Posterior vena cava (tissue), 2 donors: ENCODE results near the gene HS3ST5. TPM values are rescaled to one million over a fixed set of nuclear protein-coding genes. Genes with fewer than 3 reads are reported as not detected.
"Not testable (repeated sequence)": the region's sequence is repeated elsewhere in the genome, so short reads cannot be mapped to it uniquely, and the experiment has no call there.

Experiments
- DNase-seq: peaks from one replicate; pipeline ENCODE4 v3.0.0-alpha.2; 2020; ENCODE audit warnings: low spot score
- intact Hi-C, 2 donors: fragments of 100-400 bp; cut with DNase I; formaldehyde crosslinking; loops; one replicate each; pipeline versions ENCODE4 v1.14.1 to v1.14.2; 2022 to 2023
- total RNA-seq, 2 donors: library from RNA; stranded (reverse); fragmentation: NEBNext Ultra II Directional; extraction: Animal tissue kit (Norgen Biotek cat#: 25700); gene quantifications; one replicate each; pipeline ENCODE4 v1.2.1, GENCODE V29; 2021
- donor health status: DM: yes; HTN: yes; CAD: no.
- donor health status: DM: yes; HTN: yes; CAD: no.

The HS3ST5 gene
- total RNA-seq, 2 donors from 2014 or later, result not detected

- DNase-seq, result no peak
- intact Hi-C loops, result no loop called here
Observed at GRCh38 chr6:114125576-114125975, 217.2 kb downstream of the HS3ST5 start.

DNA sequence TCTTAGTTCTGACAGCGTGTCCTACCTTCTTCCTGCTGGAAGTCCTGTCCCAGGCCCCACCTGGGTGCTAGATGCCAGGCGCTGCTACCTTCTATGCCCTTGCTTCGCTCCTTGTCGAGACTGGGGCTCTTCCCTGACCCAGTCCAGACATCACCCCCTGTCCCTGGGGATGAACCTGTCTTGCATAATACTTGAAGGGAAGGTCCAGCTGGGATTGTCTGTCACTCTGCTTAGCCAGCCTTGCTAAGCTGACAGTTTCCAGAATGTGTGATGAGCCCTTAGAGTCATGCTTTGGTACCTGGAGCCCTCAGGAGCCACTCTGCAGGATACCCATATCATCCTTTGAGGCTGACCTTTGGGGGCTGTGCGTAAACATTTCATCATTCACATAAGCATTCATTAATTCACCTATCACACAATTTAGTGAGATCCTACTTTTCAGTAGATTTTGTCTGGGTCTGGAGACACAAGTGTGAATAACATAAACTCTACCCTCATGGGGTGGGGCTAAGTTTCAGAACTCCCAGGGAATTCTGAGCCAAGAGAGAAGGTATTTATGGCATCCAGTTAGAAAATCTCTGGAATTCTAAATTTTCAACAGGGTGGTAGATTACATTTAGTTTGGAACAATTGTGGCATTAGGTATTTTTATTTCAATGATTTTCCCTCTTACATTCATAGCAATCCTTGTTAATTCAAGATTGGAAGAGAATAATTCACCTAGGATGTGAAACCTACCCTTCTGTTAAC lies 220.7 kb downstream of the HS3ST5 start:
- no peak for DNase-seq

GRCh38 chr6:114119056-114119455 lies 223.8 kb downstream of the HS3ST5 start:
- intact Hi-C loops, result no loop called here
- DNase-seq, result no peak

More for the DNA sequence above, 220.7 kb downstream of the HS3ST5 start:
- intact Hi-C loops, result no loop called here

DNA sequence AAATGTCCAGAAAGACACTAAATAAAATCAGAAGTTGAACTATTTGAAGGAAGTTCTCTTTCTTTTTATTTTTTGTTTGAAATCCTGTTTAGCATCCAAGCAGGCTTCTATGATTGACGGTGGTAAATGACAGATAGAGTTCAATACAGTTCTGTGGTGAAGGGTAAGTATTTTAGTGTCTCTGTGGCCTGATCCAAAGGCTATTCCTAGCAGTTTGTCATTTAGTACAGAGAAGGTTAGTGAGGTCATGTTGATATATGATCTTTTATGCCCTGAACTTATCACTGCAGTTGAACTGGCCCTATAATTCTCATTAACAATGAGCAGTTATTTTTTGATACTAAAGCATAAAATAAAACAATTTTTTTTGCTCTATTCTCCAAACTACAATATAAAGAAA lies 227.2 kb downstream of the HS3ST5 start:
- DNase-seq, result no peak
- intact Hi-C loops, result no loop called here

DNA sequence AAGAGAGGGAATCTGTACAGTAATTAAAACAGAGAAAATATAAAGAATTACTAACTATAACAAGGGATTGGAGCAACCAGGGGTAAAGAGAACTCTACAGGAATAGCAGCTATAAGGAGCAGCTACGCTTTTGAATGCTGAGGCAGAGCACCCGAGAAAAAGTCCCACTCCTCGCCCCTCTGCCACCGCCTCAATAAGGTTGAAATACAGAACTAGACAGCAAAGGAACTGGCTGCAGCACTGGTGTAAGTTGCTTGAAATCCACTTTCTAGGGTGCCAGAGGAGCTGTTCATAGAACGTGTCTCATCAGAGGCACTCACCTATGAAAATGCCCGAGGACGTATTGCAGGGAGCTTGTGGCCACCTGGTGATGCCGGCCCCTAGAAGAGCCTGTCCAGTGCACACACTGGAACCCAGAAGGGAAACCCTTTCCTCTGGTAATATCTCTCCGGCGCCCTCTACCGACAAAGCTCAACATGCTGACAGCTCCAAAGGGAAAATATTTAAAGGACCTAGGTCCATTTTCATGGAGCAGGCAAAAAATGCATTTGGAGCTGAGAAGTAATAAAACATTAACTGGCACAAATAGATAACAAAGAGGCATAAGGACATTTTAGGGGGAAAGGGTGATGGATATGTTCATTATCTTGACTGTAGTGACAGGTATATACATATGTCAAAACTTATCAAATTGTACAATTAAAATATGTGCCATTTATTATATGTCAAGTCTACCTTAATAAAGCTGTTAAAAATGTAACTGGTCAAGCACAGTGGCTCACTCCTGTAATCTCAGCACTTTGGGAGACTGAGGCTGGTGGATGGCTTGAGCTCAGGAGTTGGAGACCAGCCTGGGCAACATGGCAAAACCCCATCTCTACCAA lies 234.5 kb downstream of the HS3ST5 start:
- intact Hi-C loops, result loop anchor here (5.0 to 10.0 kb wide), 2 partner anchors 116 to 134 kb away; partner anchors contain the start of gene HDAC2 (in 1 of the 2)
- peak; percentile 88 for DNase-seq

- intact Hi-C loops, result loop anchor here (5.0 to 10.0 kb wide), 2 partner anchors 114 to 131 kb away; partner anchors contain the start of gene HDAC2 (in 1 of the 2)
- DNase-seq, result no peak
Observed at GRCh38 chr6:114106020-114106419, 236.8 kb downstream of the HS3ST5 start.

DNA sequence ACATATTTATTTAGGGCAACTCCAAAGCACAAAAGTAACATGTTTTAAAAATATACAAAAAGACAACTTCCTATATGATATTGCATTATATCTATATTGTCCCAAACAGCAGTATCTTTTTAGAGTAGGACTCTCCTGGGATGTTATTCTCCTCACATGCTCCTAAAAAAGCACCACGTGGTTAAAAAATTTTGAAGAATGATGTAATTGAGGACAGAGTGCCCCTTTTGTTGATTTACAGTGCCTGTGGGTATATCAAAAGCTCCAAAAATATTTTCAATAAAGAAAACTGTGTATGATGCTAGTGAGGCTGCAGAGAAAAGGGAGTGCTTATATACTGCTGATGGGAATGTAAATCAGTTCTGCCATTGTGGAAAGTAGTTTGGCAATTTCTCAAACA lies 241.6 kb downstream of the HS3ST5 start:
- intact Hi-C loops, result loop anchor here in 1 of 2 donors (10.0 kb wide), 1 partner anchor 126 kb away; the partner anchor contains the start of gene HDAC2

DNA sequence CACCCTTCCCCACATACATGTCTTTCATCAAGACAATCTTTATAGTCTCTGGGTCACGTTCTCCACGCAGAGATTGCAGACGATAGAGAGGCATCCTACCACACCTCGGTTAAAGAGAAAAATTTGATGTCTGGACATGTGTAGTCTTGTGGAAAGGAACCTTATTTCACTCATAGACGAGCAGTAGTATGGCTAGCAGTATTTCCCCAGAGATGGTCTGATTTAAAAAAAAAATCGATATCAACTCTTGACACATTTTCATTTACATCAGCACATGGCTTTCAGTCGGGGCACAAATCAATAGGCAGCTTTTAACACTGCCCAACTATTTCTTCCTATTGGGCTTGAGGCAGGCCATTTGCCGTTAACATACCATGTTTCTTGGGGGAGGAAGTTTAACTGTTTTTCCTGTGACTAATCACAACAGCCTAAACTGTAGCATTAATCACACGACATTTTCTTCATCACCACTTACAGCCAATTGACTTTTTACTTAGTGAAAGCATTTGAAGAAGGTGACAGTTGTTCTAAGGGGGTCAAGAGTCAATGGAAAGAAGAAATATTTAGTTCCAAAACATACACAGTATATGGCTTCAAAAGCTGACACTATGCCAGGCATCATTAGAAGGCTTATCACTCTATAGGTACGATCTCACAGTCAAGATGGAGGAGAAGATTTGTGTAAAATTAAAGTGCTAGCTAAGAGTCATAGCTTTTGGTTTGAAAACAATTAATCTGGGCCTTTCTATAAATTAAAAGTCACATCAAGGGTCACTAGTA lies 242.4 kb downstream of the HS3ST5 start:
- intact Hi-C loops, result loop anchor here in 1 of 2 donors (10.0 kb wide), 1 partner anchor 126 kb away; the partner anchor contains the start of gene HDAC2
- no peak for DNase-seq

More for the DNA sequence above, 241.6 kb downstream of the HS3ST5 start:
- no peak for DNase-seq

GRCh38 chr6:114096561-114097172 lies 246.2 kb downstream of the HS3ST5 start:
- intact Hi-C loops, result no loop called here
- DNase-seq, result no peak

- intact Hi-C loops, result no loop called here
- DNase-seq, result no peak
Observed at GRCh38 chr6:114092943-114093342, 249.9 kb downstream of the HS3ST5 start.

DNA sequence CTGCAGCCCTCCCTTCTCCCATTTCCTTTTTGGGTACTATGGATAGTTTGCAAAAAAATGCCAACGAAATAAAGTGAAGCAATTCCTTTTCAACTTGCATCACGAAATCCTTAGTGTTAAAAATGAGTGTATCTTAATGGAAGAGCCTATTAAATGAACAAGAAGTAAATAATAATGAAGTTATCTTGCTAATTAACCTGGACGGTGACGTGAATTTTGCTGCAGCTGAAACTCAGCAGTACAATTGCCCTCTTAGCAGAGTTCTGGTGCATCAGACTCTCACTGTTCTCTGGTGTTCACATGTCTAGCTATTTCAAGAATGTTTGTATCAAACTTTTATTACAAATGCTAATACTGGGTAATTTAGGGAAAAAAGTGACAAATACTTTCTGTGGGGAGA lies 252.2 kb downstream of the HS3ST5 start:
- intact Hi-C loops, result no loop called here
- no peak for DNase-seq

GRCh38 chr6:114087496-114087895 lies 255.3 kb downstream of the HS3ST5 start:
- intact Hi-C loops, result no loop called here
- no peak for DNase-seq

GRCh38 chr6:114085211-114085610 lies 257.6 kb downstream of the HS3ST5 start:
- intact Hi-C loops, result no loop called here
- DNase-seq, result no peak

GRCh38 chr6:114084327-114084890 lies 258.4 kb downstream of the HS3ST5 start:
- intact Hi-C loops, result no loop called here

GRCh38 chr6:114083251-114083650 lies 259.6 kb downstream of the HS3ST5 start:
- intact Hi-C loops, result no loop called here
- DNase-seq, result no peak

More at GRCh38 chr6:114084327-114084890, 258.4 kb downstream of the HS3ST5 start:
- no peak for DNase-seq

GRCh38 chr6:114081730-114082129 lies 261.1 kb downstream of the HS3ST5 start:
- no peak for DNase-seq
- intact Hi-C loops, result no loop called here

GRCh38 chr6:114080891-114081510 lies 261.8 kb downstream of the HS3ST5 start:
- no peak for DNase-seq
- intact Hi-C loops, result no loop called here

GRCh38 chr6:114080410-114080809 lies 262.4 kb downstream of the HS3ST5 start:
- intact Hi-C loops, DNase-seq: not testable (repeated sequence)
